ENCODE results near the gene GULP1. TPM values are rescaled to one million over a fixed set of nuclear protein-coding genes. Genes with fewer than 3 reads are reported as not detected.

GULP1 gene
- total RNA-seq, 1 experiment from 2014 or later, result 75.1 TPM

DNA sequence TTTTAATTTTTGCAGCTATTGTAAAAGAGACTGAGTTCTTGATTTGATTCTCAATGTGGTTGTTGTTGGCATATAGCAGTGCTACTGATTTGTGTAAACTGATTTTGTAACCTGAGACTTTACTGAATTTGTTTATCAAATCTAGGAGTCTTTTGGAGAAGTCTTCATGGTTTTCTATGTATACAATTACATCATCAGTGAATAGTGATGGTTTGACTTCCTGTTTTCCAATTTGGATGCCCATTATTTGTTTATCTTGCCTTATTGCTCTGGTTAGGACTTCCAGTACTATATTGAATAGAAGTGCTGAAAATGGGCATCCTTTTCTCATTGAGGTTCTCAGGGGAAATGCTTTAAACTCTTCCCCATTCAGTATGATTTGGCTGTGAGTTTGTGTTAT is 99.7 kb downstream of the GULP1 start:
- CTCF ChIA-PET, result no interaction called here
- ATAC-seq, result no peak
- TF ChIP-seq, protein P1, sequence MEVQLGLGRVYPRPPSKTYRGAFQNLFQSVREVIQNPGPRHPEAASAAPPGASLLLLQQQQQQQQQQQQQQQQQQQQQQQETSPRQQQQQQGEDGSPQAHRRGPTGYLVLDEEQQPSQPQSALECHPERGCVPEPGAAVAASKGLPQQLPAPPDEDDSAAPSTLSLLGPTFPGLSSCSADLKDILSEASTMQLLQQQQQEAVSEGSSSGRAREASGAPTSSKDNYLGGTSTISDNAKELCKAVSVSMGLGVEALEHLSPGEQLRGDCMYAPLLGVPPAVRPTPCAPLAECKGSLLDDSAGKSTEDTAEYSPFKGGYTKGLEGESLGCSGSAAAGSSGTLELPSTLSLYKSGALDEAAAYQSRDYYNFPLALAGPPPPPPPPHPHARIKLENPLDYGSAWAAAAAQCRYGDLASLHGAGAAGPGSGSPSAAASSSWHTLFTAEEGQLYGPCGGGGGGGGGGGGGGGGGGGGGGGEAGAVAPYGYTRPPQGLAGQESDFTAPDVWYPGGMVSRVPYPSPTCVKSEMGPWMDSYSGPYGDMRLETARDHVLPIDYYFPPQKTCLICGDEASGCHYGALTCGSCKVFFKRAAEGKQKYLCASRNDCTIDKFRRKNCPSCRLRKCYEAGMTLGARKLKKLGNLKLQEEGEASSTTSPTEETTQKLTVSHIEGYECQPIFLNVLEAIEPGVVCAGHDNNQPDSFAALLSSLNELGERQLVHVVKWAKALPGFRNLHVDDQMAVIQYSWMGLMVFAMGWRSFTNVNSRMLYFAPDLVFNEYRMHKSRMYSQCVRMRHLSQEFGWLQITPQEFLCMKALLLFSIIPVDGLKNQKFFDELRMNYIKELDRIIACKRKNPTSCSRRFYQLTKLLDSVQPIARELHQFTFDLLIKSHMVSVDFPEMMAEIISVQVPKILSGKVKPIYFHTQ (CRISPR knock-in tag; IDR thresholded peaks at IDR 0.05), result no peak
- TF ChIP-seq GRHL2 (CRISPR knock-in tag; IDR thresholded peaks at IDR 0.05; ENCODE audit: insufficient replicate concordance, severe bottlenecking) (no peak), IRF2 (CRISPR knock-in tag; IDR thresholded peaks at IDR 0.05; ENCODE audit: borderline replicate concordance, low read depth) (no peak), NFATC4 (CRISPR knock-in tag; IDR thresholded peaks at IDR 0.05) (no peak)
- TF ChIP-seq, protein P2, sequence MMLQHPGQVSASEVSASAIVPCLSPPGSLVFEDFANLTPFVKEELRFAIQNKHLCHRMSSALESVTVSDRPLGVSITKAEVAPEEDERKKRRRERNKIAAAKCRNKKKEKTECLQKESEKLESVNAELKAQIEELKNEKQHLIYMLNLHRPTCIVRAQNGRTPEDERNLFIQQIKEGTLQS (CRISPR knock-in tag; conservative IDR thresholded peaks at IDR 0.05), result no peak
- TF ChIP-seq, protein P3, sequence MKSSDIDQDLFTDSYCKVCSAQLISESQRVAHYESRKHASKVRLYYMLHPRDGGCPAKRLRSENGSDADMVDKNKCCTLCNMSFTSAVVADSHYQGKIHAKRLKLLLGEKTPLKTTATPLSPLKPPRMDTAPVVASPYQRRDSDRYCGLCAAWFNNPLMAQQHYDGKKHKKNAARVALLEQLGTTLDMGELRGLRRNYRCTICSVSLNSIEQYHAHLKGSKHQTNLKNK (CRISPR knock-in tag; IDR thresholded peaks at IDR 0.05), result no peak
- TF ChIP-seq, protein P4, sequence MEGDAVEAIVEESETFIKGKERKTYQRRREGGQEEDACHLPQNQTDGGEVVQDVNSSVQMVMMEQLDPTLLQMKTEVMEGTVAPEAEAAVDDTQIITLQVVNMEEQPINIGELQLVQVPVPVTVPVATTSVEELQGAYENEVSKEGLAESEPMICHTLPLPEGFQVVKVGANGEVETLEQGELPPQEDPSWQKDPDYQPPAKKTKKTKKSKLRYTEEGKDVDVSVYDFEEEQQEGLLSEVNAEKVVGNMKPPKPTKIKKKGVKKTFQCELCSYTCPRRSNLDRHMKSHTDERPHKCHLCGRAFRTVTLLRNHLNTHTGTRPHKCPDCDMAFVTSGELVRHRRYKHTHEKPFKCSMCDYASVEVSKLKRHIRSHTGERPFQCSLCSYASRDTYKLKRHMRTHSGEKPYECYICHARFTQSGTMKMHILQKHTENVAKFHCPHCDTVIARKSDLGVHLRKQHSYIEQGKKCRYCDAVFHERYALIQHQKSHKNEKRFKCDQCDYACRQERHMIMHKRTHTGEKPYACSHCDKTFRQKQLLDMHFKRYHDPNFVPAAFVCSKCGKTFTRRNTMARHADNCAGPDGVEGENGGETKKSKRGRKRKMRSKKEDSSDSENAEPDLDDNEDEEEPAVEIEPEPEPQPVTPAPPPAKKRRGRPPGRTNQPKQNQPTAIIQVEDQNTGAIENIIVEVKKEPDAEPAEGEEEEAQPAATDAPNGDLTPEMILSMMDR (IDR thresholded peaks at IDR 0.05), result no peak
- TF ChIP-seq, protein P5, sequence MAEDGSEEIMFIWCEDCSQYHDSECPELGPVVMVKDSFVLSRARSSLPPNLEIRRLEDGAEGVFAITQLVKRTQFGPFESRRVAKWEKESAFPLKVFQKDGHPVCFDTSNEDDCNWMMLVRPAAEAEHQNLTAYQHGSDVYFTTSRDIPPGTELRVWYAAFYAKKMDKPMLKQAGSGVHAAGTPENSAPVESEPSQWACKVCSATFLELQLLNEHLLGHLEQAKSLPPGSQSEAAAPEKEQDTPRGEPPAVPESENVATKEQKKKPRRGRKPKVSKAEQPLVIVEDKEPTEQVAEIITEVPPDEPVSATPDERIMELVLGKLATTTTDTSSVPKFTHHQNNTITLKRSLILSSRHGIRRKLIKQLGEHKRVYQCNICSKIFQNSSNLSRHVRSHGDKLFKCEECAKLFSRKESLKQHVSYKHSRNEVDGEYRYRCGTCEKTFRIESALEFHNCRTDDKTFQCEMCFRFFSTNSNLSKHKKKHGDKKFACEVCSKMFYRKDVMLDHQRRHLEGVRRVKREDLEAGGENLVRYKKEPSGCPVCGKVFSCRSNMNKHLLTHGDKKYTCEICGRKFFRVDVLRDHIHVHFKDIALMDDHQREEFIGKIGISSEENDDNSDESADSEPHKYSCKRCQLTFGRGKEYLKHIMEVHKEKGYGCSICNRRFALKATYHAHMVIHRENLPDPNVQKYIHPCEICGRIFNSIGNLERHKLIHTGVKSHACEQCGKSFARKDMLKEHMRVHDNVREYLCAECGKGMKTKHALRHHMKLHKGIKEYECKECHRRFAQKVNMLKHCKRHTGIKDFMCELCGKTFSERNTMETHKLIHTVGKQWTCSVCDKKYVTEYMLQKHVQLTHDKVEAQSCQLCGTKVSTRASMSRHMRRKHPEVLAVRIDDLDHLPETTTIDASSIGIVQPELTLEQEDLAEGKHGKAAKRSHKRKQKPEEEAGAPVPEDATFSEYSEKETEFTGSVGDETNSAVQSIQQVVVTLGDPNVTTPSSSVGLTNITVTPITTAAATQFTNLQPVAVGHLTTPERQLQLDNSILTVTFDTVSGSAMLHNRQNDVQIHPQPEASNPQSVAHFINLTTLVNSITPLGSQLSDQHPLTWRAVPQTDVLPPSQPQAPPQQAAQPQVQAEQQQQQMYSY (CRISPR knock-in tag; IDR thresholded peaks at IDR 0.05), result no peak
- TF ChIP-seq, protein P6, sequence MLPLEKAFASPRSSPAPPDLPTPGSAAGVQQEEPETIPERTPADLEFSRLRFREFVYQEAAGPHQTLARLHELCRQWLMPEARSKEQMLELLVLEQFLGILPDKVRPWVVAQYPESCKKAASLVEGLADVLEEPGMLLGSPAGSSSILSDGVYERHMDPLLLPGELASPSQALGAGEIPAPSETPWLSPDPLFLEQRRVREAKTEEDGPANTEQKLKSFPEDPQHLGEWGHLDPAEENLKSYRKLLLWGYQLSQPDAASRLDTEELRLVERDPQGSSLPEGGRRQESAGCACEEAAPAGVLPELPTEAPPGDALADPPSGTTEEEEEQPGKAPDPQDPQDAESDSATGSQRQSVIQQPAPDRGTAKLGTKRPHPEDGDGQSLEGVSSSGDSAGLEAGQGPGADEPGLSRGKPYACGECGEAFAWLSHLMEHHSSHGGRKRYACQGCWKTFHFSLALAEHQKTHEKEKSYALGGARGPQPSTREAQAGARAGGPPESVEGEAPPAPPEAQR (CRISPR knock-in tag; IDR thresholded peaks at IDR 0.05), result no peak
- H3K4me3 Mint-ChIP-seq, result no peak overlapping the region
- H3K27me3 Mint-ChIP-seq (ENCODE audit: low read depth), result no peaks in the 10 kb centered on the region
- peaks cover 26% of the 10 kb centered on the region for H3K36me3 Mint-ChIP-seq
- H3K4me1 Mint-ChIP-seq, result peaks cover 46% of the 10 kb centered on the region
- H3K9me3 Mint-ChIP-seq, result peaks cover 24% of the 10 kb centered on the region
- POLR2A ChIA-PET, result no interaction called here
- DNase-seq (ENCODE audit: low spot score), result no peak
- no peak overlapping the region; the same call in 1 of the 2 replicates for H3K27ac Mint-ChIP-seq

DNA sequence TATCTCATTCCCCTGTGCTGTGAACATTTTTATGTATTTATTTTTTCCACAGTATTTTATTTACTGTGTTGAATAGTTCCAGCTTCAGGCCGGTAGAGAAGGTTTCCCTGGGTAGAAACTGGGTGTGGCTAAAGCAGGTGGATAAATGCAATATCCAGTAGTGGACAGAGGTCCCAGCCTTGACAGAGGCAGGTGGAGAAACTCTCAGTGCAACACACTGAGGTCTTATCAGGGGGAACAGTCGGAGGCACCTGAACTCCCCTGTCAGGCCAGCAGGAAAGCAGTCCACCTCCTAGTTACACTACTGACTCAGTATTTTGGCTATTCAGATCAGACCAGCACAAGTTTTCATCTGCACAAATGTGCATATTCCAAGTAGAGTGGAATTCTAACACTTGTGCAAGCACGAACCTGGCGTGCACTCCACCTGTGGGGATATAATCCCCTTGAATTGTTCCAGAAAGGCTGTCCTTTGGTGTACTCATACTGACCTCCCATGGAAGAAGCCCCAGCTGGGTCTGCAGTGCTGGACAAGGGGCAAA is 103.3 kb downstream of the GULP1 start:
- Mint-ChIP-seq H3K27ac (peak overlapping the region; percentile 46; the same call in 1 of the 2 replicates), H3K4me1 (peaks cover 57% of the 10 kb centered on the region), H3K4me3 (no peak overlapping the region), H3K27me3 (ENCODE audit: low read depth) (no peaks in the 10 kb centered on the region), H3K36me3 (peaks cover 28% of the 10 kb centered on the region), H3K9me3 (peaks cover 22% of the 10 kb centered on the region)
- no peak; the same call in 1 of the 2 replicates for ATAC-seq
- ChIA-PET POLR2A (interaction anchor here (1.1 kb wide), 1 partner anchor 15 kb away, joined by 3 read pairs; no protein-coding TSS in a partner anchor), CTCF (interaction anchor here (1.7 kb wide), 1 partner anchor 16 kb away, joined by 5 read pairs; no protein-coding TSS in a partner anchor)
- no peak for DNase-seq (ENCODE audit: low spot score)
- no peak for TF ChIP-seq FOXJ3 (CRISPR knock-in tag; IDR thresholded peaks at IDR 0.05; ENCODE audit: borderline replicate concordance)
- TF ChIP-seq OVOL2 (CRISPR knock-in tag; IDR thresholded peaks at IDR 0.05; ENCODE audit: borderline replicate concordance), result no peak
- no peak for TF ChIP-seq GABPB1 (CRISPR knock-in tag; IDR thresholded peaks at IDR 0.05)
- TF ChIP-seq SMAD4 (CRISPR knock-in tag; IDR thresholded peaks at IDR 0.05), result no peak
- TF ChIP-seq ZNF317 (CRISPR knock-in tag; IDR thresholded peaks at IDR 0.05; ENCODE audit: borderline replicate concordance, low read depth), result no peak
- no peak for TF ChIP-seq CREM (CRISPR knock-in tag; IDR thresholded peaks at IDR 0.05)
- TF ChIP-seq NR1H2 (CRISPR knock-in tag; IDR thresholded peaks at IDR 0.05), result no peak
- TF ChIP-seq MYBL2 (CRISPR knock-in tag; IDR thresholded peaks at IDR 0.05), result no peak
- TF ChIP-seq ZBTB21 (CRISPR knock-in tag; IDR thresholded peaks at IDR 0.05; ENCODE audit: borderline replicate concordance), result no peak
- TF ChIP-seq, protein P7, sequence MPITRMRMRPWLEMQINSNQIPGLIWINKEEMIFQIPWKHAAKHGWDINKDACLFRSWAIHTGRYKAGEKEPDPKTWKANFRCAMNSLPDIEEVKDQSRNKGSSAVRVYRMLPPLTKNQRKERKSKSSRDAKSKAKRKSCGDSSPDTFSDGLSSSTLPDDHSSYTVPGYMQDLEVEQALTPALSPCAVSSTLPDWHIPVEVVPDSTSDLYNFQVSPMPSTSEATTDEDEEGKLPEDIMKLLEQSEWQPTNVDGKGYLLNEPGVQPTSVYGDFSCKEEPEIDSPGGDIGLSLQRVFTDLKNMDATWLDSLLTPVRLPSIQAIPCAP (CRISPR knock-in tag; IDR thresholded peaks at IDR 0.05), result no peak
- TF ChIP-seq, protein P8, sequence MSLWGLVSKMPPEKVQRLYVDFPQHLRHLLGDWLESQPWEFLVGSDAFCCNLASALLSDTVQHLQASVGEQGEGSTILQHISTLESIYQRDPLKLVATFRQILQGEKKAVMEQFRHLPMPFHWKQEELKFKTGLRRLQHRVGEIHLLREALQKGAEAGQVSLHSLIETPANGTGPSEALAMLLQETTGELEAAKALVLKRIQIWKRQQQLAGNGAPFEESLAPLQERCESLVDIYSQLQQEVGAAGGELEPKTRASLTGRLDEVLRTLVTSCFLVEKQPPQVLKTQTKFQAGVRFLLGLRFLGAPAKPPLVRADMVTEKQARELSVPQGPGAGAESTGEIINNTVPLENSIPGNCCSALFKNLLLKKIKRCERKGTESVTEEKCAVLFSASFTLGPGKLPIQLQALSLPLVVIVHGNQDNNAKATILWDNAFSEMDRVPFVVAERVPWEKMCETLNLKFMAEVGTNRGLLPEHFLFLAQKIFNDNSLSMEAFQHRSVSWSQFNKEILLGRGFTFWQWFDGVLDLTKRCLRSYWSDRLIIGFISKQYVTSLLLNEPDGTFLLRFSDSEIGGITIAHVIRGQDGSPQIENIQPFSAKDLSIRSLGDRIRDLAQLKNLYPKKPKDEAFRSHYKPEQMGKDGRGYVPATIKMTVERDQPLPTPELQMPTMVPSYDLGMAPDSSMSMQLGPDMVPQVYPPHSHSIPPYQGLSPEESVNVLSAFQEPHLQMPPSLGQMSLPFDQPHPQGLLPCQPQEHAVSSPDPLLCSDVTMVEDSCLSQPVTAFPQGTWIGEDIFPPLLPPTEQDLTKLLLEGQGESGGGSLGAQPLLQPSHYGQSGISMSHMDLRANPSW (CRISPR knock-in tag; conservative IDR thresholded peaks at IDR 0.05; ENCODE audit: low read depth), result no peak
- TF ChIP-seq NFYB (CRISPR knock-in tag; conservative IDR thresholded peaks at IDR 0.05; ENCODE audit: low read depth), result no peak

All from WTC11 (cell line).